Gastrocnemius medialis (tissue), 4 donors: Measurements from ENCODE around the gene RHPN2.

ENCODE experiments used
- POLR2A ChIP-seq, 2 donors: fragments of 450-650 bp; IDR thresholded peaks; one replicate each; pipeline ENCODE4 v1.6.1; 2017; ENCODE audit warnings: antibody characterized with exemption in 2 of 2, mild to moderate bottlenecking in 2 of 2, moderate library complexity in 2 of 2
- TF ChIP-seq, protein P1 (sequence below), 5 experiments: fragments of 450-650 bp in 3 of 5; fragments of 200-600 bp in 2 of 5; sonication (generic) in 2 of 5; IDR thresholded peaks in 4 of 5; conservative IDR thresholded peaks in 1 of 5; 1 replicate in 4 of 5; 2 replicates in 1 of 5; pipeline ENCODE4 v1.5.1; 2016 to 2019; ENCODE audit warnings: antibody characterized with exemption in 5 of 5, mild to moderate bottlenecking in 3 of 5, moderate library complexity in 3 of 5

DNA sequence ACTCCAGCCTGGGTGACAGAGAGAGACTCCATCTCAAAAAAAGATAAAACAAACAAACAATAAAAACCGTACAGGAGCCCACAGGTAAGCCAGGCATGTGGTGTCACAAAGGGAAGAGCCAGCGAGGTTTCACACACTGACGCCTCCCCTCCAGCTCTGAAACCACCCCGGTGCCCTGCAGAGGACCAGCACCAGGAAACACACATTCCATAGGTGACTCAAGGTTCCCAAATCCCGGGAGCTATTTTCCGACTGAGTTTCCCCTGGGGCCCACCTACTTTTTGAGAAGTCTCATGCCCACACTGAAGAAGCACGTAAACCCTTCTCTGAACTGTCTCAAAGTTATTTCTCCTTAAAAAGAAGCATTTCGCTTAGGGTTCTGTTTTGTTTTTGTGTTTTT, 40.3 kb downstream of the RHPN2 start:
- TF ChIP-seq, protein P1, sequence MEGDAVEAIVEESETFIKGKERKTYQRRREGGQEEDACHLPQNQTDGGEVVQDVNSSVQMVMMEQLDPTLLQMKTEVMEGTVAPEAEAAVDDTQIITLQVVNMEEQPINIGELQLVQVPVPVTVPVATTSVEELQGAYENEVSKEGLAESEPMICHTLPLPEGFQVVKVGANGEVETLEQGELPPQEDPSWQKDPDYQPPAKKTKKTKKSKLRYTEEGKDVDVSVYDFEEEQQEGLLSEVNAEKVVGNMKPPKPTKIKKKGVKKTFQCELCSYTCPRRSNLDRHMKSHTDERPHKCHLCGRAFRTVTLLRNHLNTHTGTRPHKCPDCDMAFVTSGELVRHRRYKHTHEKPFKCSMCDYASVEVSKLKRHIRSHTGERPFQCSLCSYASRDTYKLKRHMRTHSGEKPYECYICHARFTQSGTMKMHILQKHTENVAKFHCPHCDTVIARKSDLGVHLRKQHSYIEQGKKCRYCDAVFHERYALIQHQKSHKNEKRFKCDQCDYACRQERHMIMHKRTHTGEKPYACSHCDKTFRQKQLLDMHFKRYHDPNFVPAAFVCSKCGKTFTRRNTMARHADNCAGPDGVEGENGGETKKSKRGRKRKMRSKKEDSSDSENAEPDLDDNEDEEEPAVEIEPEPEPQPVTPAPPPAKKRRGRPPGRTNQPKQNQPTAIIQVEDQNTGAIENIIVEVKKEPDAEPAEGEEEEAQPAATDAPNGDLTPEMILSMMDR (IDR thresholded peaks at IDR 0.05 in 4 of 5, conservative IDR thresholded peaks at IDR 0.05 in 1 of 5) = no peak
- no peak for TF ChIP-seq POLR2A (IDR thresholded peaks at IDR 0.05)
